Heart left ventricle (tissue), 16 donors: Measurements from ENCODE around the gene SORCS2. TPM values are rescaled to one million over a fixed set of nuclear protein-coding genes. Genes with fewer than 3 reads are reported as not detected.

Experiments
- ATAC-seq, 4 donors: fragments of 200-7000 bp; cut with Tn5 transposase; one replicate each; pipeline ENCODE4 v1.9.1; 2020 to 2022; ENCODE audit warnings: moderate library complexity in 4 of 4, mild to moderate bottlenecking in 3 of 4, moderate number of reproducible peaks in 1 of 4
- DNase-seq, 5 donors: peaks; one replicate each; pipeline ENCODE4 v3.0.0-alpha.2; 2020
- H3K27ac ChIP-seq, 12 donors: fragments of 200-600 bp; sonication (generic) in 4 of 12; one replicate each; pipeline versions ENCODE4 v1.5.0 to v1.8.0; 2016 to 2022; ENCODE audit warnings: mild to moderate bottlenecking in 2 of 12
- H3K27me3 ChIP-seq, 9 donors: fragments of 200-600 bp; sonication (generic) in 2 of 9; one replicate each; pipeline versions ENCODE4 v1.5.1 to v1.8.0; 2016 to 2022; ENCODE audit warnings: mild to moderate bottlenecking in 3 of 9
- H3K36me3 ChIP-seq, 9 donors: fragments of 200-600 bp; sonication (generic) in 2 of 9; one replicate each; pipeline versions ENCODE4 v1.5.0 to v1.8.0; 2018 to 2022; ENCODE audit warnings: mild to moderate bottlenecking in 2 of 9
- H3K4me1 ChIP-seq, 12 donors: fragments of 200-600 bp; sonication (generic) in 4 of 12; one replicate each; pipeline versions ENCODE4 v1.5.0 to v1.8.0; 2016 to 2022; ENCODE audit warnings: mild to moderate bottlenecking in 3 of 12
- H3K4me3 ChIP-seq, 12 donors: fragments of 200-600 bp; sonication (generic) in 4 of 12; one replicate each; pipeline versions ENCODE4 v1.5.0 to v1.8.0; 2017 to 2022; ENCODE audit warnings: mild to moderate bottlenecking in 9 of 12, moderate library complexity in 4 of 12
- H3K9me3 ChIP-seq, 12 donors: fragments of 200-600 bp; sonication (generic) in 4 of 12; one replicate each; pipeline versions ENCODE4 v1.5.0 to v1.8.0; 2016 to 2022; ENCODE audit warnings: mild to moderate bottlenecking in 1 of 12
- CTCF ChIP-seq, 12 donors: fragments of 200-600 bp; sonication (generic) in 4 of 12; IDR thresholded peaks; one replicate each; pipeline versions ENCODE4 v1.5.0 to v1.8.0; 2018 to 2022; ENCODE audit warnings: antibody characterized with exemption in 12 of 12, mild to moderate bottlenecking in 5 of 12
- POLR2A ChIP-seq, 2 donors: fragments of 450-650 bp; IDR thresholded peaks; one replicate each; pipeline ENCODE4 v1.6.1; 2017; ENCODE audit warnings: antibody characterized with exemption in 2 of 2, mild to moderate bottlenecking in 2 of 2, moderate library complexity in 2 of 2
- WGBS, 4 donors: extraction: QIAGEN DNeasy Blood & Tissue Kit in 2 of 4; methylation state at CpG; one replicate each; pipeline versions ENCODE4 v1.1.5 to v1.1.7; 2013 to 2018; 5-methylcytosine and 5-hydroxymethylcytosine counted together
- intact Hi-C, 10 donors: fragments of 100-400 bp; cut with DNase I; formaldehyde crosslinking; loops; one replicate each; pipeline versions ENCODE4 v1.11.1 to v1.14.2; 2022
- polyA plus RNA-seq, 2 donors: library from polyadenylated mRNA; stranded (reverse); fragments of 200-250 nt; gene quantifications; one replicate each; pipeline ENCODE4 v1.2.3, GENCODE V29; 2013
- total RNA-seq, 9 donors: library from RNA; depleted of rRNA in 2 of 9; stranded (reverse); fragments of >200 nt in 2 of 9; fragmentation: NEBNext Ultra II Directional in 3 of 9; extraction: Animal tissue kit (Norgen Biotek cat#: 25700) in 3 of 9; gene quantifications; one replicate each; pipeline versions ENCODE4 v1.1.0 to v1.2.4, GENCODE V29; 2016 to 2023
- donor health status: ischemic (EF 13 %, LVEDD 7.1; RV severe dilation, severe dysfunction).
- donor health status: healthy with polysubstance abuse.
- donor health status: DM: no; HTN: yes; CAD: no.
- donor health status: DM: no; HTN: no; CAD: no.
- donor health status: ischemic (EF 25% LVEDD 6.9; RV normal size, moderate dysfunction).
- donor health status: ischemic (EF 25% LVEDD 5.7; RV mildly dilated, moderate dysfunction).
- donor health status: healthy.
- donor health status: DM: yes; HTN: yes; CAD: no.
- donor health status: ischemic (EF 35%, LVEDD 5.7; RV mildly dilated, moderate dysfunction).
- donor health status: nonischemic (EF 11% LVEDD 7.7; RV severe dilation, severe dysfunction).
- donor health status: DM: yes; HTN: yes; CAD: no.
- donor health status: PGD.
- donor health status: ischemic (EF 29% LVEDD 5.4; RV normal size, mild dysfunction).
- donor health status: nonischemic (EF 23%, LVEDD 6.1; RV moderate dilation, normal function).

The SORCS2 gene
- total and polyA plus RNA-seq, 11 donors = 0.28 to 5.5 (median 2.4) TPM

- intact Hi-C loops = loop anchor here in 6 of 10 donors (2.0 to 10.0 kb wide), 5 partner anchors 41 to 227 kb away; no protein-coding TSS in a partner anchor
- ATAC-seq (no peak), DNase-seq (peak in 1 of 5 donors; percentile 55)
- 82 to 98% (median 87%) methylated on average over 8 to 9 of the region's 9 CpGs for WGBS, 4 donors
- Histone ChIP-seq H3K4me3 (no peak overlapping the region), H3K27me3 (no peaks in the 10 kb centered on the region), H3K9me3 (no peaks in the 10 kb centered on the region), H3K4me1 (peaks cover 0 to 22% (median 10%) of the 10 kb centered on the region in 12 donors), H3K27ac (no peak overlapping the region), H3K36me3 (peaks cover 0 to 35% (median 10%) of the 10 kb centered on the region in 9 donors)
- no peak for TF ChIP-seq CTCF (IDR thresholded peaks at IDR 0.05)
These were observed 567.9 kb downstream of the SORCS2 start for GRCh38 chr4:7760228-7760627.

- Histone ChIP-seq H3K4me1 (peaks cover 0 to 22% (median 10%) of the 10 kb centered on the region in 12 donors), H3K9me3 (no peaks in the 10 kb centered on the region), H3K27ac (no peak overlapping the region), H3K27me3 (no peaks in the 10 kb centered on the region), H3K36me3 (peaks cover 0 to 40% (median 12%) of the 10 kb centered on the region in 9 donors), H3K4me3 (no peak overlapping the region)
- ATAC-seq (no peak), DNase-seq (peak in 1 of 5 donors; percentile 58)
- WGBS, 4 donors = 90 to 93% (median 93%) methylated on average over 11 to 16 of the region's 16 CpGs
- intact Hi-C loops = loop anchor here (1.0 to 10.0 kb wide), 8 partner anchors 40 to 227 kb away; no protein-coding TSS in a partner anchor
- TF ChIP-seq CTCF (IDR thresholded peaks at IDR 0.05) = no peak
- no peak for TF ChIP-seq POLR2A (IDR thresholded peaks at IDR 0.05)
These were observed 568.4 kb downstream of the SORCS2 start for GRCh38 chr4:7760706-7761105.

- intact Hi-C loops = loop anchor here (1.0 to 10.0 kb wide), 8 partner anchors 39 to 226 kb away; no protein-coding TSS in a partner anchor
- Histone ChIP-seq H3K4me3 (no peak overlapping the region), H3K27me3 (no peaks in the 10 kb centered on the region), H3K4me1 (peaks cover 0 to 22% (median 10%) of the 10 kb centered on the region in 12 donors), H3K36me3 (peaks cover 0 to 42% (median 15%) of the 10 kb centered on the region in 9 donors), H3K9me3 (no peaks in the 10 kb centered on the region), H3K27ac (no peak overlapping the region)
- ATAC-seq (no peak), DNase-seq (peak in 1 of 5 donors; percentile 38)
- TF ChIP-seq POLR2A (IDR thresholded peaks at IDR 0.05) = no peak
- TF ChIP-seq CTCF (IDR thresholded peaks at IDR 0.05) = no peak
- WGBS, 4 donors = 74 to 88% (median 87%) methylated on average over 8 to 11 of the region's 11 CpGs
These were observed 569.0 kb downstream of the SORCS2 start for GRCh38 chr4:7761312-7761711.

- peaks cover 0 to 22% (median 11%) of the 10 kb centered on the region in 12 donors for H3K4me1 ChIP-seq
- TF ChIP-seq POLR2A (IDR thresholded peaks at IDR 0.05) (no peak), CTCF (IDR thresholded peaks at IDR 0.05) (peak; percentile 69 to 92 (median 82))
- ATAC-seq = peak; percentile 68 to 87 (median 78)
- peak; percentile 72 to 89 (median 78) for DNase-seq
- H3K9me3 ChIP-seq = no peaks in the 10 kb centered on the region
- H3K36me3 ChIP-seq = peaks cover 0 to 46% (median 19%) of the 10 kb centered on the region in 9 donors
- intact Hi-C loops = loop anchor here (1.0 to 10.0 kb wide), 8 partner anchors 39 to 226 kb away; no protein-coding TSS in a partner anchor
- peak overlapping the region in 2 of 12 donors; percentile 8 to 48 for H3K27ac ChIP-seq
- 10 to 25% (median 16%) methylated on average over 12 of the region's 12 CpGs for WGBS, 4 donors
- H3K4me3 ChIP-seq = no peak overlapping the region
- H3K27me3 ChIP-seq = no peaks in the 10 kb centered on the region
These were observed 569.4 kb downstream of the SORCS2 start for GRCh38 chr4:7761720-7762119.
